GM23338 (cell line): ENCODE results near the gene CACNA1S. TPM values are rescaled to one million over a fixed set of nuclear protein-coding genes. Genes with fewer than 3 reads are reported as not detected.

Experiments
- ATAC-seq: fragments of 200-7000 bp; cut with Tn5 transposase; 3 replicates; pipeline ENCODE4 v1.9.1; 2020
- DNase-seq: peaks from one replicate; pipeline ENCODE4 v3.0.0-alpha.2; 2015; ENCODE audit warnings: low spot score
- H2AFZ ChIP-seq: fragments of 200-600 bp; sonication (generic); 2 replicates; pipeline ENCODE4 v1.8.0; 2016; ENCODE audit warnings: antibody characterized with exemption, mild to moderate bottlenecking, moderate library complexity
- H3F3A ChIP-seq: fragments of 200-600 bp; sonication (generic); replicated peaks from 2 replicates; pipeline ENCODE4 v1.8.0; 2017; ENCODE audit warnings: antibody characterized with exemption, mixed run types, low read depth
- H3K27ac ChIP-seq: fragments of 200-600 bp; sonication (generic); 2 replicates; pipeline ENCODE4 v1.6.1; 2016; ENCODE audit warnings: low read depth
- H3K27me3 ChIP-seq: fragments of 200-600 bp; sonication (generic); 2 replicates; pipeline ENCODE4 v1.8.0; 2016; ENCODE audit warnings: mild to moderate bottlenecking, mixed run types, moderate library complexity; ENCODE audit not compliant: insufficient read depth
- H3K36me3 ChIP-seq: fragments of 200-600 bp; sonication (generic); 2 replicates; pipeline ENCODE4 v1.8.0; 2016; ENCODE audit warnings: mild to moderate bottlenecking; ENCODE audit not compliant: insufficient read depth
- H3K4me1 ChIP-seq: fragments of 200-600 bp; sonication (generic); 2 replicates; pipeline ENCODE4 v1.8.0; 2016; ENCODE audit warnings: mild to moderate bottlenecking, moderate library complexity; ENCODE audit not compliant: insufficient read depth
- H3K4me2 ChIP-seq: fragments of 200-600 bp; sonication (generic); 2 replicates; pipeline ENCODE4 v1.7.1; 2017; ENCODE audit warnings: mixed run types
- H3K4me3 ChIP-seq: fragments of 200-600 bp; sonication (generic); 2 replicates; pipeline ENCODE4 v1.6.1; 2016; ENCODE audit warnings: mixed run types
- H3K79me2 ChIP-seq: fragments of 200-600 bp; sonication (generic); replicated peaks from 2 replicates; pipeline ENCODE4 v1.8.0; 2017; ENCODE audit warnings: mild to moderate bottlenecking; ENCODE audit not compliant: insufficient read depth
- H3K9me2 ChIP-seq: fragments of 200-600 bp; sonication (generic); 2 replicates; pipeline ENCODE4 v1.8.0; 2017; ENCODE audit not compliant: insufficient read depth
- H4K20me1 ChIP-seq: fragments of 200-600 bp; sonication (generic); replicated peaks from 2 replicates; pipeline ENCODE4 v1.8.0; 2017; ENCODE audit warnings: mild to moderate bottlenecking; ENCODE audit not compliant: insufficient read depth
- H3K27ac Mint-ChIP-seq: 2 replicates; pipeline ENCODE4 v1.8.0; 2020; ENCODE audit warnings: inconsistent platforms, mild to moderate bottlenecking, moderate library complexity, mixed read lengths
- H3K27me3 Mint-ChIP-seq: 3 replicates; pipeline ENCODE4 v1.8.0; 2022; ENCODE audit warnings: low read depth, mild to moderate bottlenecking, moderate library complexity, mixed read lengths, inconsistent platforms; ENCODE audit not compliant: insufficient read depth, poor library complexity
- H3K36me3 Mint-ChIP-seq: 3 replicates; pipeline ENCODE4 v1.8.0; 2021; ENCODE audit warnings: low read depth, mild to moderate bottlenecking, inconsistent platforms, moderate library complexity, mixed read lengths
- H3K4me1 Mint-ChIP-seq: 3 replicates; pipeline ENCODE4 v1.8.0; 2020; ENCODE audit warnings: mild to moderate bottlenecking, inconsistent platforms, mixed read lengths
- H3K4me3 Mint-ChIP-seq: 3 replicates; pipeline ENCODE4 v1.8.0; 2021; ENCODE audit warnings: moderate library complexity, mild to moderate bottlenecking, inconsistent platforms, mixed read lengths
- H3K9me3 Mint-ChIP-seq: 3 replicates; pipeline ENCODE4 v1.8.0; 2020; ENCODE audit warnings: moderate library complexity, mild to moderate bottlenecking, inconsistent platforms, mixed read lengths
- CTCF ChIP-seq, 2 experiments: fragments of 200-600 bp in 1 of 2; sonication (generic) in 1 of 2; conservative IDR thresholded peaks; 2 replicates each; pipeline versions ENCODE4 v1.5.1 to v1.6.1; 2016 to 2017; ENCODE audit warnings: antibody characterized with exemption in 2 of 2, low read depth in 2 of 2, mild to moderate bottlenecking in 2 of 2, moderate library complexity in 1 of 2
- JUNB ChIP-seq: IDR thresholded peaks from one replicate; pipeline ENCODE4 v1.6.1; 2016; ENCODE audit warnings: antibody characterized with exemption; ENCODE audit not compliant: unreplicated experiment
- NANOG ChIP-seq: IDR thresholded peaks from 2 replicates; pipeline ENCODE4 v1.6.1; 2016; ENCODE audit warnings: antibody characterized with exemption, borderline replicate concordance
- STAT1 ChIP-seq: IDR thresholded peaks from one replicate; pipeline ENCODE4 v1.6.1; 2016; ENCODE audit warnings: antibody characterized with exemption; ENCODE audit not compliant: unreplicated experiment
- ZNF114 ChIP-seq: fragments of 250-450 bp; sonication (Bioruptor Pico); IDR thresholded peaks from 2 replicates; pipeline ENCODE4 v1.5.0; 2020; ENCODE audit warnings: mild to moderate bottlenecking, moderate library complexity
- polyA plus RNA-seq: library from polyadenylated mRNA; unstranded; fragments of >200 nt; fragmentation: Nextera tagmentation; extraction: Ambion mirVana; gene quantifications from 2 replicates; pipeline ENCODE4 v1.2.1, GENCODE V29; 2016
- total RNA-seq: library from RNA; depleted of rRNA; stranded (reverse); fragments of >200 nt; shearing (Covaris generic); gene quantifications from 2 replicates; pipeline ENCODE4 v1.2.3, GENCODE V29; 2014

Gene CACNA1S
- total and polyA plus RNA-seq, 2 experiments from 2014 or later, result 0.03 TPM; not detected in 1

- Histone ChIP-seq H3K36me3 (no peaks in the 10 kb centered on the region), H3K27ac (no peak overlapping the region), H3K27me3 (no peaks in the 10 kb centered on the region), H3K4me3 (no peak overlapping the region), H3F3A (no peaks in the 10 kb centered on the region), H4K20me1 (no peaks in the 10 kb centered on the region), H2AFZ (no peak overlapping the region), H3K9me2 (peaks cover 5% of the 10 kb centered on the region; the same call in 1 of the 2 replicates), H3K4me1 (no peaks in the 10 kb centered on the region), H3K4me2 (no peak overlapping the region), H3K79me2 (no peaks in the 10 kb centered on the region)
- ATAC-seq, result no peak
- DNase-seq, result no peak
- H3K9me3 Mint-ChIP-seq, result no peaks in the 10 kb centered on the region
- no peak overlapping the region for H3K4me3 Mint-ChIP-seq
- H3K36me3 Mint-ChIP-seq, result no peaks in the 10 kb centered on the region
- H3K27ac Mint-ChIP-seq, result no peak overlapping the region
- 0 out of 3 replicates have a peak, but pooled peaks cover 2% of the 10 kb centered on the region for H3K4me1 Mint-ChIP-seq
- H3K27me3 Mint-ChIP-seq, result peaks cover 11% of the 10 kb centered on the region
- TF ChIP-seq CTCF (conservative IDR thresholded peaks at IDR 0.05; ENCODE audit: low read depth in 2 of 2), result 0 out of 4 replicates have a peak, but pooled peaks of 1 of the 2 experiments have one; percentile 12
- TF ChIP-seq NANOG, result no peak
Observed at GRCh38 chr1:201044119-201044518, 68.1 kb downstream of the CACNA1S start.

GRCh38 chr1:201042779-201043461, 69.3 kb downstream of the CACNA1S start:
- peak; percentile 90 for DNase-seq
- Histone ChIP-seq H3K4me2 (no peak overlapping the region), H3K27me3 (no peaks in the 10 kb centered on the region), H3K79me2 (no peaks in the 10 kb centered on the region), H3K9me2 (peaks cover 5% of the 10 kb centered on the region; the same call in 1 of the 2 replicates), H2AFZ (no peak overlapping the region; the same call in 1 of the 2 replicates), H3F3A (no peaks in the 10 kb centered on the region), H3K36me3 (no peaks in the 10 kb centered on the region), H3K4me3 (no peak overlapping the region), H3K27ac (no peak overlapping the region), H3K4me1 (no peaks in the 10 kb centered on the region), H4K20me1 (no peaks in the 10 kb centered on the region)
- no peak overlapping the region for H3K4me3 Mint-ChIP-seq
- TF ChIP-seq ZNF114 (CRISPR knock-in tag), result no peak
- TF ChIP-seq CTCF (conservative IDR thresholded peaks at IDR 0.05; ENCODE audit: low read depth in 2 of 2), result peak; percentile 97 to 98
- TF ChIP-seq JUNB, result no peak
- no peak for TF ChIP-seq STAT1
- no peak overlapping the region for H3K27ac Mint-ChIP-seq
- peak; percentile 94 for ATAC-seq
- H3K9me3 Mint-ChIP-seq, result no peaks in the 10 kb centered on the region
- H3K4me1 Mint-ChIP-seq, result 0 out of 3 replicates have a peak, but pooled peaks cover 2% of the 10 kb centered on the region
- H3K36me3 Mint-ChIP-seq, result no peaks in the 10 kb centered on the region
- H3K27me3 Mint-ChIP-seq, result peaks cover 10% of the 10 kb centered on the region
